GM04504 (cell line): ENCODE measurements around the gene PEX14.

Source experiments
- DNase-seq: peaks from one replicate; pipeline ENCODE4 v3.0.0-alpha.2; 2012; ENCODE audit warnings: low read depth

The PEX14 gene

GRCh38 chr1:10649517-10650201, 174.9 kb downstream of the PEX14 start:
- DNase-seq = no peak

GRCh38 chr1:10650556-10651388, 176.0 kb downstream of the PEX14 start:
- DNase-seq = no peak

- DNase-seq = no peak
Measured at GRCh38 chr1:10651389-10651766, 176.6 kb downstream of the PEX14 start.

GRCh38 chr1:10651793-10652192, 177.0 kb downstream of the PEX14 start:
- DNase-seq = no peak

- DNase-seq = no peak
Measured at GRCh38 chr1:10652626-10653025, 177.9 kb downstream of the PEX14 start.

GRCh38 chr1:10653370-10654125, 178.8 kb downstream of the PEX14 start:
- DNase-seq = no peak

- DNase-seq = no peak
Measured at GRCh38 chr1:10655002-10655401, 180.3 kb downstream of the PEX14 start.

- DNase-seq = no peak
Measured at GRCh38 chr1:10656431-10656830, 181.7 kb downstream of the PEX14 start.

GRCh38 chr1:10657088-10657847, 182.5 kb downstream of the PEX14 start:
- DNase-seq = no peak

GRCh38 chr1:10658396-10659066, 183.8 kb downstream of the PEX14 start:
- no peak for DNase-seq

- DNase-seq = no peak
Measured at GRCh38 chr1:10659218-10659617, 184.5 kb downstream of the PEX14 start.

- DNase-seq = no peak
Measured at GRCh38 chr1:10659646-10660540, 185.1 kb downstream of the PEX14 start.

GRCh38 chr1:10661453-10661852, 186.7 kb downstream of the PEX14 start:
- no peak for DNase-seq

- no peak for DNase-seq
Measured at GRCh38 chr1:10662090-10662688, 187.4 kb downstream of the PEX14 start.

GRCh38 chr1:10662824-10663677, 188.3 kb downstream of the PEX14 start:
- no peak for DNase-seq

GRCh38 chr1:10663678-10664035, 188.9 kb downstream of the PEX14 start:
- DNase-seq = no peak

- no peak for DNase-seq
Measured at GRCh38 chr1:10664251-10664650, 189.5 kb downstream of the PEX14 start.

- no peak for DNase-seq
Measured at GRCh38 chr1:10665226-10665625, 190.5 kb downstream of the PEX14 start.
